HepG2 (cell line): ENCODE measurements around the gene MEF2D. TPM values are rescaled to one million over a fixed set of nuclear protein-coding genes. Genes with fewer than 3 reads are reported as not detected.

ENCODE experiments used
- ATAC-seq: fragments of 200-7000 bp; cut with Tn5 transposase; 3 replicates; pipeline ENCODE4 v1.9.1; 2020; ENCODE audit warnings: mild to moderate bottlenecking, moderate library complexity
- BruUV-seq: library from RNA; stranded (reverse); fragments of 400-500 nt; replicated peaks from 2 replicates; lab custom pipeline; 2021; lab: Mats Ljungman, UMichigan
- CTCF ChIA-PET: fragments of 300-600 bp; formaldehyde crosslinking; extraction: SDS; loops from one replicate; lab custom pipeline; 2021; ENCODE audit warnings: low total read pairs, inconsistent platforms, low intra/inter-chr PET ratio; lab: Yijun Ruan, JAX
- POLR2A ChIA-PET: fragments of 350-600 bp; sonication (Branson Sonifier 250); formaldehyde crosslinking; loops from one replicate; lab custom pipeline; 2020; ENCODE audit warnings: antibody characterized with exemption, inconsistent platforms; lab: Yijun Ruan, JAX
- DNase-seq: peaks from one replicate; pipeline ENCODE4 v3.0.0-alpha.2; 2015; ENCODE audit warnings: low spot score
- FAIRE-seq: peaks from 3 replicates; lab custom pipeline; 2011; peaks lifted over from hg19 to GRCh38; lab: Jason Lieb, UNC
- H2AFZ ChIP-seq: one replicate; pipeline ENCODE4 v1.6.1; 2011; ENCODE audit warnings: low read length, inconsistent platforms
- H3K27ac ChIP-seq: fragments of 300-600 bp; 3 replicates; pipeline ENCODE4 v1.8.0; 2011; ENCODE audit warnings: mixed run types, mild to moderate bottlenecking, mixed read lengths, low read length, inconsistent platforms; ENCODE audit not compliant: insufficient read depth; ENCODE audit errors: extremely low read length
- H3K27me3 ChIP-seq, 2 experiments: fragments of 200-600 bp in 1 of 2; 2 replicates in 1 of 2; 3 replicates in 1 of 2; pipeline versions ENCODE4 v1.6.0 to v1.8.0; 2011; ENCODE audit warnings: low read length in 2 of 2, mild to moderate bottlenecking in 2 of 2, moderate library complexity in 2 of 2, inconsistent platforms in 1 of 2; ENCODE audit not compliant: insufficient read depth in 2 of 2, control insufficient read depth in 1 of 2
- H3K36me3 ChIP-seq, 2 experiments: fragments of 200-600 bp in 1 of 2; replicated peaks in 1 of 2; 2 replicates in 1 of 2; 3 replicates in 1 of 2; pipeline versions ENCODE4 v1.5.1 to v1.8.0; 2011; ENCODE audit warnings: low read length in 2 of 2, inconsistent platforms in 1 of 2; ENCODE audit not compliant: insufficient read depth in 2 of 2, control insufficient read depth in 1 of 2
- H3K4me1 ChIP-seq: 2 replicates; pipeline ENCODE4 v1.5.1; 2012; ENCODE audit warnings: low read length, inconsistent platforms; ENCODE audit not compliant: insufficient read depth
- H3K4me2 ChIP-seq: 2 replicates; pipeline ENCODE4 v1.6.0; 2011; ENCODE audit warnings: low read depth, low read length, inconsistent platforms
- H3K4me3 ChIP-seq, 3 experiments: fragments of 200-600 bp in 1 of 3; sonication (generic), shearing (Covaris generic) in 1 of 3; replicated peaks in 1 of 3; 2 replicates each; pipeline ENCODE4 v1.5.1; 2011 to 2016; ENCODE audit warnings: low read length in 3 of 3, inconsistent platforms in 2 of 3, low read depth in 2 of 3, mild to moderate bottlenecking in 2 of 3, control low read depth in 1 of 3, mixed read lengths in 1 of 3; ENCODE audit not compliant: insufficient read depth in 1 of 3
- H3K79me2 ChIP-seq: one replicate; pipeline ENCODE4 v1.6.1; 2011; ENCODE audit warnings: low read length, inconsistent platforms; ENCODE audit not compliant: insufficient read depth
- H3K9ac ChIP-seq: 2 replicates; pipeline ENCODE4 v1.6.0; 2011; ENCODE audit warnings: mild to moderate bottlenecking, low read depth, low read length, inconsistent platforms; ENCODE audit not compliant: insufficient read depth
- H3K9me3 ChIP-seq: 2 replicates; pipeline ENCODE4 v1.5.1; 2012; ENCODE audit warnings: mild to moderate bottlenecking, low read length
- H4K20me1 ChIP-seq: 2 replicates; pipeline ENCODE4 v1.6.0; 2011; ENCODE audit warnings: inconsistent platforms, mild to moderate bottlenecking, low read length, moderate library complexity; ENCODE audit not compliant: insufficient read depth
- EEA1 ChIP-seq: sonication (generic); formaldehyde crosslinking; IDR thresholded peaks from 2 replicates; pipeline ENCODE4 v1.5.1; 2020; ENCODE audit warnings: mild to moderate bottlenecking, missing genetic modification reagents, borderline replicate concordance
- ISX ChIP-seq: sonication (generic); formaldehyde crosslinking; conservative IDR thresholded peaks from 2 replicates; pipeline ENCODE4 v1.5.0; 2020; ENCODE audit warnings: missing genetic modification reagents
- KDM5A ChIP-seq: fragments of 200-600 bp; sonication (generic); IDR thresholded peaks from 2 replicates; pipeline ENCODE4 v1.7.0; 2018; ENCODE audit warnings: antibody characterized with exemption, mild to moderate bottlenecking, low read length, borderline replicate concordance
- PHF8 ChIP-seq: sonication (generic); formaldehyde crosslinking; IDR thresholded peaks from 2 replicates; pipeline ENCODE4 v1.5.0; 2020; ENCODE audit warnings: missing genetic modification reagents
- RFX5 ChIP-seq: IDR thresholded peaks from 2 replicates; pipeline ENCODE4 v1.6.1; 2011; ENCODE audit warnings: low read depth, low read length, improper control_type of control experiment
- YY1 ChIP-seq: IDR thresholded peaks from 2 replicates; pipeline ENCODE4 v1.6.1; 2011; ENCODE audit warnings: low read length, low read depth, moderate library complexity, mild to moderate bottlenecking; ENCODE audit not compliant: insufficient read depth, insufficient replicate concordance
- ZNF747 ChIP-seq: sonication (generic); formaldehyde crosslinking; IDR thresholded peaks from 2 replicates; pipeline ENCODE4 v1.8.1; 2023; ENCODE audit warnings: missing genetic modification reagents, mild to moderate bottlenecking, borderline replicate concordance
- WGBS: methylation state at CpG from one replicate; pipeline ENCODE4 v1.1.6; 2017; ENCODE audit warnings: low lambda C conversion rate; 5-methylcytosine and 5-hydroxymethylcytosine counted together
- in situ Hi-C: cut with HindIII; loops from 2 replicates; pipeline ENCODE4 v1.10.0; 2017; ENCODE audit warnings: low pct_unique_long_range_greater_than_20kb; ENCODE audit not compliant: extremely low pct_ligation_motif_present
- intact Hi-C: fragments of 100-400 bp; cut with micrococcal nuclease; formaldehyde crosslinking; loops from one replicate; pipeline ENCODE4 v1.10.0; 2022; ENCODE audit not compliant: unreplicated experiment
- polyA plus RNA-seq, 8 experiments: library from polyadenylated mRNA; depleted of rRNA in 3 of 8; stranded (reverse) in 7 of 8; unstranded in 1 of 8; fragments of >200 nt; fragmentation: Illumina TruSeq in 4 of 8; extraction: Trizol in 4 of 8; gene quantifications; 2 replicates each; pipeline versions ENCODE4 v1.2.1 to v1.2.3, GENCODE V29; 2011 to 2016; ENCODE audit warnings: low read depth in 4 of 8, missing spikeins in 1 of 8, mixed read lengths in 1 of 8; ENCODE audit not compliant: insufficient read depth in 1 of 8
- total RNA-seq, 5 experiments: library from RNA; depleted of rRNA; stranded (reverse); fragments of >200 nt; fragmentation: Illumina TruSeq; extraction: Trizol; gene quantifications; 2 replicates each; pipeline ENCODE4 v1.2.3, GENCODE V29; 2016; ENCODE audit warnings: low read depth in 1 of 5
- TF ChIP-seq, protein P1 (sequence below): sonication (generic); formaldehyde crosslinking; conservative IDR thresholded peaks from 2 replicates; pipeline ENCODE4 v1.4.0; 2020; ENCODE audit warnings: mild to moderate bottlenecking, missing genetic modification reagents, moderate library complexity
- TF ChIP-seq, protein P2 (sequence below): sonication (generic); formaldehyde crosslinking; IDR thresholded peaks from 2 replicates; pipeline ENCODE4 v1.9.0; 2021; ENCODE audit warnings: missing genetic modification reagents, borderline replicate concordance
- TF ChIP-seq, protein P3 (sequence below): IDR thresholded peaks from 2 replicates; pipeline ENCODE4 v1.6.1; 2016
- TF ChIP-seq, protein P4 (sequence below): sonication (generic); formaldehyde crosslinking; IDR thresholded peaks from 2 replicates; pipeline ENCODE4 v1.4.0; 2020; ENCODE audit warnings: mild to moderate bottlenecking, missing genetic modification reagents
- TF ChIP-seq, protein P5 (sequence below): sonication (generic); formaldehyde crosslinking; IDR thresholded peaks from 2 replicates; pipeline ENCODE4 v1.5.0; 2020; ENCODE audit warnings: missing genetic modification reagents

Gene MEF2D
- total and polyA plus RNA-seq, 2 of the 13 experiments (the other 11 are each of a cell fraction or from before 2014, with no cell fraction given) = 1.6 to 3.9 TPM

DNA sequence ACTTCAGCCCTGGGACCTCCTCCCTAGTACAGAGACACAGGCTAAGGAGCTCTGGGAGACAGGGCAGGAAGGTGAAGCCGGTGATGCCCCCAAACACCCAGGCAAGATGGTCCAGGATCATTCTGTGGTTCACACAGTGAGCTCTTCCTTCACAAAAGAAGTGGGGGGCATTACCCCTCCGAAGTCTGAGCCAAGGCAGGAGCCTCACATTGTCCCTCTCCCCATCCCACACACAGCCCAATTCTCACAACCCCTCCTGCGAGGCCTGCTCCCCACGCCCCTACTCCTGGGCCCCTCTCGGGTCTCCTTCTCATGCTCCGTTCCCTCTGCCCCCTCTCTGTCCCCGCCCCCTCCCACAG is 10.7 kb downstream of the MEF2D start:
- H3K4me2 ChIP-seq = no peak overlapping the region
- no peak overlapping the region for H3K4me3 ChIP-seq
- no peak overlapping the region for H3K9ac ChIP-seq
- peaks cover 12% of the 10 kb centered on the region for H3K79me2 ChIP-seq
- in situ Hi-C loops (no loop called here), intact Hi-C loops (no loop called here)
- H3K9me3 ChIP-seq = no peaks in the 10 kb centered on the region
- BruUV-seq = no TSS peak
- 95% methylated on average over 7 of the region's 7 CpGs for WGBS
- peaks cover 55% of the 10 kb centered on the region; the same call in 1 of the 2 replicates for H4K20me1 ChIP-seq
- no peak overlapping the region for H2AFZ ChIP-seq
- ATAC-seq (no peak), DNase-seq (no peak), FAIRE-seq (no peak)
- peaks cover 4 to 6% of the 10 kb centered on the region in 2 experiments; a peak in 2 of 5 replicates for H3K36me3 ChIP-seq
- H3K4me1 ChIP-seq = no peaks in the 10 kb centered on the region
- H3K27ac ChIP-seq = no peak overlapping the region
- CTCF ChIA-PET = no interaction called here
- no peaks in the 10 kb centered on the region for H3K27me3 ChIP-seq
- POLR2A ChIA-PET = interaction anchor here (1.2 to 1.3 kb wide), 2 partner anchors 11 to 15 kb away, joined by 3 read pairs; partner anchors contain the start of gene MEF2D
- TF ChIP-seq, protein P1, sequence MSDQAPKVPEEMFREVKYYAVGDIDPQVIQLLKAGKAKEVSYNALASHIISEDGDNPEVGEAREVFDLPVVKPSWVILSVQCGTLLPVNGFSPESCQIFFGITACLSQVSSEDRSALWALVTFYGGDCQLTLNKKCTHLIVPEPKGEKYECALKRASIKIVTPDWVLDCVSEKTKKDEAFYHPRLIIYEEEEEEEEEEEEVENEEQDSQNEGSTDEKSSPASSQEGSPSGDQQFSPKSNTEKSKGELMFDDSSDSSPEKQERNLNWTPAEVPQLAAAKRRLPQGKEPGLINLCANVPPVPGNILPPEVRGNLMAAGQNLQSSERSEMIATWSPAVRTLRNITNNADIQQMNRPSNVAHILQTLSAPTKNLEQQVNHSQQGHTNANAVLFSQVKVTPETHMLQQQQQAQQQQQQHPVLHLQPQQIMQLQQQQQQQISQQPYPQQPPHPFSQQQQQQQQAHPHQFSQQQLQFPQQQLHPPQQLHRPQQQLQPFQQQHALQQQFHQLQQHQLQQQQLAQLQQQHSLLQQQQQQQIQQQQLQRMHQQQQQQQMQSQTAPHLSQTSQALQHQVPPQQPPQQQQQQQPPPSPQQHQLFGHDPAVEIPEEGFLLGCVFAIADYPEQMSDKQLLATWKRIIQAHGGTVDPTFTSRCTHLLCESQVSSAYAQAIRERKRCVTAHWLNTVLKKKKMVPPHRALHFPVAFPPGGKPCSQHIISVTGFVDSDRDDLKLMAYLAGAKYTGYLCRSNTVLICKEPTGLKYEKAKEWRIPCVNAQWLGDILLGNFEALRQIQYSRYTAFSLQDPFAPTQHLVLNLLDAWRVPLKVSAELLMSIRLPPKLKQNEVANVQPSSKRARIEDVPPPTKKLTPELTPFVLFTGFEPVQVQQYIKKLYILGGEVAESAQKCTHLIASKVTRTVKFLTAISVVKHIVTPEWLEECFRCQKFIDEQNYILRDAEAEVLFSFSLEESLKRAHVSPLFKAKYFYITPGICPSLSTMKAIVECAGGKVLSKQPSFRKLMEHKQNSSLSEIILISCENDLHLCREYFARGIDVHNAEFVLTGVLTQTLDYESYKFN (CRISPR knock-in tag) = no peak
- TF ChIP-seq, protein P2, sequence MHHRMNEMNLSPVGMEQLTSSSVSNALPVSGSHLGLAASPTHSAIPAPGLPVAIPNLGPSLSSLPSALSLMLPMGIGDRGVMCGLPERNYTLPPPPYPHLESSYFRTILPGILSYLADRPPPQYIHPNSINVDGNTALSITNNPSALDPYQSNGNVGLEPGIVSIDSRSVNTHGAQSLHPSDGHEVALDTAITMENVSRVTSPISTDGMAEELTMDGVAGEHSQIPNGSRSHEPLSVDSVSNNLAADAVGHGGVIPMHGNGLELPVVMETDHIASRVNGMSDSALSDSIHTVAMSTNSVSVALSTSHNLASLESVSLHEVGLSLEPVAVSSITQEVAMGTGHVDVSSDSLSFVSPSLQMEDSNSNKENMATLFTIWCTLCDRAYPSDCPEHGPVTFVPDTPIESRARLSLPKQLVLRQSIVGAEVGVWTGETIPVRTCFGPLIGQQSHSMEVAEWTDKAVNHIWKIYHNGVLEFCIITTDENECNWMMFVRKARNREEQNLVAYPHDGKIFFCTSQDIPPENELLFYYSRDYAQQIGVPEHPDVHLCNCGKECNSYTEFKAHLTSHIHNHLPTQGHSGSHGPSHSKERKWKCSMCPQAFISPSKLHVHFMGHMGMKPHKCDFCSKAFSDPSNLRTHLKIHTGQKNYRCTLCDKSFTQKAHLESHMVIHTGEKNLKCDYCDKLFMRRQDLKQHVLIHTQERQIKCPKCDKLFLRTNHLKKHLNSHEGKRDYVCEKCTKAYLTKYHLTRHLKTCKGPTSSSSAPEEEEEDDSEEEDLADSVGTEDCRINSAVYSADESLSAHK = no peak
- TF ChIP-seq YY1 = no peak
- TF ChIP-seq, protein P3, sequence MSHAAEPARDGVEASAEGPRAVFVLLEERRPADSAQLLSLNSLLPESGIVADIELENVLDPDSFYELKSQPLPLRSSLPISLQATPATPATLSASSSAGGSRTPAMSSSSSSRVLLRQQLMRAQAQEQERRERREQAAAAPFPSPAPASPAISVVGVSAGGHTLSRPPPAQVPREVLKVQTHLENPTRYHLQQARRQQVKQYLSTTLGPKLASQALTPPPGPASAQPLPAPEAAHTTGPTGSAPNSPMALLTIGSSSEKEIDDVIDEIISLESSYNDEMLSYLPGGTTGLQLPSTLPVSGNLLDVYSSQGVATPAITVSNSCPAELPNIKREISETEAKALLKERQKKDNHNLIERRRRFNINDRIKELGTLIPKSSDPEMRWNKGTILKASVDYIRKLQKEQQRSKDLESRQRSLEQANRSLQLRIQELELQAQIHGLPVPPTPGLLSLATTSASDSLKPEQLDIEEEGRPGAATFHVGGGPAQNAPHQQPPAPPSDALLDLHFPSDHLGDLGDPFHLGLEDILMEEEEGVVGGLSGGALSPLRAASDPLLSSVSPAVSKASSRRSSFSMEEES (CRISPR knock-in tag) = no peak
- no peak for TF ChIP-seq EEA1
- TF ChIP-seq RFX5 = no peak
- no peak for TF ChIP-seq ZNF747
- no peak for TF ChIP-seq ISX (CRISPR knock-in tag)
- TF ChIP-seq, protein P4, sequence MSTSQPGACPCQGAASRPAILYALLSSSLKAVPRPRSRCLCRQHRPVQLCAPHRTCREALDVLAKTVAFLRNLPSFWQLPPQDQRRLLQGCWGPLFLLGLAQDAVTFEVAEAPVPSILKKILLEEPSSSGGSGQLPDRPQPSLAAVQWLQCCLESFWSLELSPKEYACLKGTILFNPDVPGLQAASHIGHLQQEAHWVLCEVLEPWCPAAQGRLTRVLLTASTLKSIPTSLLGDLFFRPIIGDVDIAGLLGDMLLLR = no peak
- TF ChIP-seq, protein P5, sequence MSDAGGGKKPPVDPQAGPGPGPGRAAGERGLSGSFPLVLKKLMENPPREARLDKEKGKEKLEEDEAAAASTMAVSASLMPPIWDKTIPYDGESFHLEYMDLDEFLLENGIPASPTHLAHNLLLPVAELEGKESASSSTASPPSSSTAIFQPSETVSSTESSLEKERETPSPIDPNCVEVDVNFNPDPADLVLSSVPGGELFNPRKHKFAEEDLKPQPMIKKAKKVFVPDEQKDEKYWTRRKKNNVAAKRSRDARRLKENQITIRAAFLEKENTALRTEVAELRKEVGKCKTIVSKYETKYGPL (CRISPR knock-in tag) = no peak
- no peak for TF ChIP-seq KDM5A
- no peak for TF ChIP-seq PHF8
